ENCODE results near the gene HMGCL. TPM values are rescaled to one million over a fixed set of nuclear protein-coding genes. Genes with fewer than 3 reads are reported as not detected.
"Not testable (repeated sequence)": the region's sequence is repeated elsewhere in the genome, so short reads cannot be mapped to it uniquely, and the experiment has no call there.

HMGCL gene
- total RNA-seq, 1 experiment from 2014 or later: 40.7 TPM

- DNase-seq (ENCODE audit: low read depth): not testable (repeated sequence)
Observed at GRCh38 chr1:23826590-23826989, 1.4 kb upstream of the HMGCL start.

GRCh38 chr1:23825762-23826522, 713 bp upstream of the HMGCL start:
- DNase-seq (ENCODE audit: low read depth): no peak

- no peak for DNase-seq (ENCODE audit: low read depth)
Observed at GRCh38 chr1:23824711-23825075, 536 bp downstream of the HMGCL start.

GRCh38 chr1:23823767-23824166, 1.5 kb downstream of the HMGCL start:
- DNase-seq (ENCODE audit: low read depth): no peak

GRCh38 chr1:23817633-23818032, 7.6 kb downstream of the HMGCL start:
- no peak for DNase-seq (ENCODE audit: low read depth)

GRCh38 chr1:23816906-23817305, 8.3 kb downstream of the HMGCL start:
- DNase-seq (ENCODE audit: low read depth): no peak

- no peak for DNase-seq (ENCODE audit: low read depth)
Observed at GRCh38 chr1:23816361-23816760, 8.9 kb downstream of the HMGCL start.

- no peak for DNase-seq (ENCODE audit: low read depth)
Observed at GRCh38 chr1:23814016-23814415, 11.2 kb downstream of the HMGCL start.

GRCh38 chr1:23810818-23811540, 14.2 kb downstream of the HMGCL start:
- peak; percentile 44 for DNase-seq (ENCODE audit: low read depth)

GRCh38 chr1:23809751-23810171, 15.5 kb downstream of the HMGCL start:
- DNase-seq (ENCODE audit: low read depth): peak; percentile 67

- DNase-seq (ENCODE audit: low read depth): no peak
Observed at GRCh38 chr1:23807453-23807852, 17.8 kb downstream of the HMGCL start.

GRCh38 chr1:23806280-23806679, 18.9 kb downstream of the HMGCL start:
- DNase-seq (ENCODE audit: low read depth): no peak

GRCh38 chr1:23805025-23805424, 20.2 kb downstream of the HMGCL start:
- no peak for DNase-seq (ENCODE audit: low read depth)

- DNase-seq (ENCODE audit: low read depth): no peak
Observed at GRCh38 chr1:23804183-23804835, 20.9 kb downstream of the HMGCL start.

GRCh38 chr1:23803674-23804073, 21.6 kb downstream of the HMGCL start:
- no peak for DNase-seq (ENCODE audit: low read depth)

GRCh38 chr1:23802809-23803342, 22.4 kb downstream of the HMGCL start:
- DNase-seq (ENCODE audit: low read depth): not testable (repeated sequence)

GRCh38 chr1:23801876-23802275, 23.4 kb downstream of the HMGCL start:
- no peak for DNase-seq (ENCODE audit: low read depth)

GRCh38 chr1:23801338-23801748, 23.9 kb downstream of the HMGCL start:
- DNase-seq (ENCODE audit: low read depth): no peak

GRCh38 chr1:23800400-23801337, 24.6 kb downstream of the HMGCL start, which contains the start of gene GALE:
Gene GALE (minus strand): TSS chr1:23800754. CDS start chr1:23799007, 1,747 bp downstream.
- DNase-seq (ENCODE audit: low read depth): peak; percentile 96

- peak; percentile 92 for DNase-seq (ENCODE audit: low read depth)
Observed at GRCh38 chr1:23799570-23800399, 25.4 kb downstream of the HMGCL start.
